Spleen (tissue), 11 donors: ENCODE measurements around the gene PAWR. TPM values are rescaled to one million over a fixed set of nuclear protein-coding genes. Genes with fewer than 3 reads are reported as not detected.

Experiments used
- DNase-seq: peaks from one replicate; pipeline ENCODE4 v3.0.0-alpha.2; 2020
- H3K27ac ChIP-seq, 8 donors: fragments of 200-600 bp; sonication (generic) in 7 of 8; 1 replicate in 4 of 8; 2 replicates in 4 of 8; pipeline versions ENCODE4 v1.5.0 to v1.8.0; 2016 to 2021; ENCODE audit warnings: inconsistent platforms in 4 of 8, mild to moderate bottlenecking in 4 of 8, moderate library complexity in 1 of 8
- H3K27me3 ChIP-seq, 7 donors: fragments of 200-600 bp; sonication (generic) in 6 of 7; replicated peaks in 1 of 7; 1 replicate in 4 of 7; 2 replicates in 3 of 7; pipeline versions ENCODE4 v1.5.0 to v1.8.0; 2016 to 2021; ENCODE audit warnings: inconsistent platforms in 3 of 7, mild to moderate bottlenecking in 1 of 7
- H3K36me3 ChIP-seq, 6 donors: fragments of 200-600 bp; sonication (generic) in 5 of 6; 1 replicate in 4 of 6; 2 replicates in 2 of 6; pipeline versions ENCODE4 v1.5.0 to v1.8.0; 2016 to 2021; ENCODE audit warnings: inconsistent platforms in 2 of 6
- H3K4me1 ChIP-seq, 6 donors: fragments of 200-600 bp; sonication (generic) in 5 of 6; 1 replicate in 3 of 6; 2 replicates in 3 of 6; pipeline versions ENCODE4 v1.5.0 to v1.8.0; 2016 to 2021; ENCODE audit warnings: inconsistent platforms in 3 of 6
- H3K4me3 ChIP-seq, 8 donors: fragments of 200-600 bp; sonication (generic) in 7 of 8; 1 replicate in 4 of 8; 2 replicates in 4 of 8; pipeline versions ENCODE4 v1.5.0 to v1.8.0; 2016 to 2021; ENCODE audit warnings: inconsistent platforms in 4 of 8, mild to moderate bottlenecking in 4 of 8, moderate library complexity in 2 of 8
- H3K9me3 ChIP-seq, 8 donors: fragments of 200-600 bp; sonication (generic) in 7 of 8; 1 replicate in 4 of 8; 2 replicates in 4 of 8; pipeline versions ENCODE4 v1.5.0 to v1.8.0; 2016 to 2021; ENCODE audit warnings: inconsistent platforms in 4 of 8
- CTCF ChIP-seq, 11 experiments: fragments of 200-600 bp in 7 of 11; fragments of 450-650 bp in 4 of 11; sonication (generic) in 4 of 11; IDR thresholded peaks in 8 of 11; conservative IDR thresholded peaks in 3 of 11; 1 replicate in 7 of 11; 2 replicates in 4 of 11; pipeline versions ENCODE4 v1.4.0 to v1.8.0; 2016 to 2021; ENCODE audit warnings: antibody characterized with exemption in 11 of 11, inconsistent platforms in 4 of 11, mild to moderate bottlenecking in 1 of 11
- POLR2A ChIP-seq, 3 donors: fragments of 450-650 bp; IDR thresholded peaks; one replicate each; pipeline ENCODE4 v1.5.1; 2017; ENCODE audit warnings: antibody characterized with exemption in 3 of 3, mild to moderate bottlenecking in 1 of 3
- POLR2AphosphoS5 ChIP-seq, 3 donors: sonication (generic); formaldehyde crosslinking; IDR thresholded peaks; one replicate each; pipeline ENCODE4 v1.5.1; 2017; ENCODE audit warnings: antibody characterized with exemption in 3 of 3
- WGBS, 5 donors: extraction: QIAGEN DNeasy Blood & Tissue Kit in 3 of 5; methylation state at CpG; one replicate each; pipeline versions ENCODE4 v1.1.5 to v1.1.7; 2013 to 2018; 5-methylcytosine and 5-hydroxymethylcytosine counted together
- intact Hi-C: fragments of 100-400 bp; cut with DNase I; formaldehyde crosslinking; loops from one replicate; pipeline ENCODE4 v1.15.0; 2023; ENCODE audit warnings: low total_unique reads
- polyA plus RNA-seq, 3 donors: library from polyadenylated mRNA; stranded (reverse); fragments of 200-250 nt; gene quantifications; one replicate each; pipeline ENCODE4 v1.2.1, GENCODE V29; 2013
- total RNA-seq, 7 donors: library from RNA; depleted of rRNA in 3 of 7; stranded (reverse); fragments of >200 nt in 3 of 7; fragmentation: NEBNext Ultra II Directional in 4 of 7; extraction: Animal tissue kit (Norgen Biotek cat#: 25700) in 4 of 7; gene quantifications; one replicate each; pipeline versions ENCODE4 v1.1.0 to v1.2.1, GENCODE V29; 2016 to 2021
- donor health status: healthy with polysubstance abuse.
- donor health status: DM: no; HTN: no; CAD: no; lungs with moderate emphysema.
- donor health status: DM: no; HTN: no; CAD: no.
- donor health status: Bipolar disorder and iron deficiency.
- donor health status: healthy.
- donor health status: DM: no; HTN: no; CAD: no.
- donor health status: DM: yes; HTN: yes; CAD: no.

Gene PAWR
- total and polyA plus RNA-seq, 10 donors, result 16.1 to 38.0 (median 30.3) TPM

DNA sequence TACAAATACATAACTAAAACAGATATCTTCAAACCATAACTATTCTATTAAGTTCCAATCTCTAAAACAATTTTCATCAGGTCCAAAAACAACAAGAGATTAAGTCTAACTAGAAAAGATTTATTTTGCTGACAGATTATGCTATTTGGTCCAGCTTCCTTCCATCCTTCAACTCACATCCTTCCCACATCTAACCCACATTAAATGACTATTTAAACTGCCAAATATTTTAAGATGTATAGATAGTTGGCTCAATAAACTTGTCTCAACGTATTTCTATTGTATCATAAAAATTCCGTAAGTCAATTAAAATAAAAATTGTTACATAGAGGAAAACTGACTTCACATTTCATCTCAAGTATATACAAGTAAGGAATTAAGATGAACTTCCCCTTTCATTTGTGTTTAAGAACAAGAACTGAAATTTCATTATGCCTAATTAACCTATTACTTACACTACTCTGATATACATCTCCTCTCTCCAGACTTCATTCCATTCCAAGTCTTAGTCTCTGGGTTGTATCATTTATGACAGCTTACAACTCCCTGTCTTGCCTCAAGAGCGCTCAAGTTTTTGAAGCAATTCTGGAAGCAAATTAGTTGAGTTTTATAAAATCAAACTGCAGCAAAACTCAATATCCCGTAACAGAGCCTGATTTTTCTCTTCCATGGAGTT is 25.4 kb downstream of the PAWR start:
- Histone ChIP-seq H3K36me3 (no peaks in the 10 kb centered on the region), H3K9me3 (no peaks in the 10 kb centered on the region), H3K4me1 (peaks cover 0 to 7% (median 2%) of the 10 kb centered on the region in 6 donors), H3K4me3 (no peak overlapping the region), H3K27me3 (no peaks in the 10 kb centered on the region), H3K27ac (no peak overlapping the region)
- 71 to 81% (median 77%) methylated on average over 4 of the region's 4 CpGs for WGBS, 5 donors
- no peak for DNase-seq
- intact Hi-C loops, result no loop called here
- no peak for TF ChIP-seq POLR2A (IDR thresholded peaks at IDR 0.05)
- TF ChIP-seq POLR2AphosphoS5 (IDR thresholded peaks at IDR 0.05), result no peak
- no peak for TF ChIP-seq CTCF (IDR thresholded peaks at IDR 0.05 in 8 of 11, conservative IDR thresholded peaks at IDR 0.05 in 3 of 11)

- no peak overlapping the region for H3K4me3 ChIP-seq
Measured at GRCh38 chr12:79664518-79664917, 26.2 kb downstream of the PAWR start.

DNA sequence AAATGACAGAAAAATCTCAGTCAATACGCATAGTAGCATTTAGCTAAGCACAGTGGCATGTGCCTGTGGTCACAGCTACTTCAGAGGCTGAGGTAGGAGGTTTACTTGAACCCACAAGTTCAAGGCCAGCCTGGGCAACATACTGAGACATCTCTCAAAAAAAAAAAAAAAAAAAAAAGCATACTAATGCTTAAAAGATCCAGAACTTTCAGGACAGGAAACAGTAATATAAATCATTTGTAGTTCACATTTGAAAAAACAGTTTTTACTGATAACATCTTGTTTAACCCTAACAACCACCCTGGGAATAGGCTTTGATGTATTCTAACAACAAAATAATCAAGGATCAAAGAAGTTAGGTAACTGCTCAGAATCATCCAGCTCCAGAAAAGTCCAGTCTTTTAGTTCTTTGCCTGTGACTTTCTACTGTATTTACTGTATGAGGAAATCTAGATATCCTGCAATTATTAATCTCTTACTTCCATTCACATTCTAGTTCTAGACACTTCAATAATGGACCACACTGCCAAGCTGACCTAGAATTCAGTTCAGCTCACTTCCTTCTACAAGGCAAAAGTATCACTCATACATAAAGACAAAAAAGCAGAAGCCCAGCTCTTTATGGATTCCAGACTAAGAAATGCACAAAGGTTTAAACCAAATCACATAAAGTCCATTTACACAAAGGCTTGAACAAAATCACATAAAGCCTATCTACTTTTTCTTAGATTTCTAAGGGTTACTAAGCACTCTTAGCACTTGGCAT is 28.5 kb downstream of the PAWR start:
- Histone ChIP-seq H3K36me3 (no peaks in the 10 kb centered on the region), H3K27ac (no peak overlapping the region), H3K27me3 (no peaks in the 10 kb centered on the region), H3K4me3 (no peak overlapping the region), H3K9me3 (no peaks in the 10 kb centered on the region), H3K4me1 (peaks cover 0 to 7% (median 2%) of the 10 kb centered on the region in 6 donors)
- TF ChIP-seq CTCF (IDR thresholded peaks at IDR 0.05 in 8 of 11, conservative IDR thresholded peaks at IDR 0.05 in 3 of 11) (no peak), POLR2AphosphoS5 (IDR thresholded peaks at IDR 0.05) (no peak), POLR2A (IDR thresholded peaks at IDR 0.05) (no peak)
- no peak for DNase-seq
- WGBS, 5 donors, result 83 to 100% (median 93%) methylated on average over 1 of the region's 1 CpG
- intact Hi-C loops, result no loop called here

More at GRCh38 chr12:79664518-79664917, 26.2 kb downstream of the PAWR start:
- intact Hi-C loops, result no loop called here
- peaks cover 0 to 7% (median 2%) of the 10 kb centered on the region in 6 donors for H3K4me1 ChIP-seq
- TF ChIP-seq POLR2AphosphoS5 (IDR thresholded peaks at IDR 0.05), result no peak
- no peak for TF ChIP-seq CTCF (IDR thresholded peaks at IDR 0.05 in 8 of 11, conservative IDR thresholded peaks at IDR 0.05 in 3 of 11)
- no peak for TF ChIP-seq POLR2A (IDR thresholded peaks at IDR 0.05)
- no peaks in the 10 kb centered on the region for H3K9me3 ChIP-seq
- no peaks in the 10 kb centered on the region for H3K27me3 ChIP-seq
- DNase-seq, result no peak
- no peak overlapping the region for H3K27ac ChIP-seq
- H3K36me3 ChIP-seq, result no peaks in the 10 kb centered on the region
- WGBS, 5 donors, result 85 to 93% (median 90%) methylated on average over 4 of the region's 4 CpGs

DNA sequence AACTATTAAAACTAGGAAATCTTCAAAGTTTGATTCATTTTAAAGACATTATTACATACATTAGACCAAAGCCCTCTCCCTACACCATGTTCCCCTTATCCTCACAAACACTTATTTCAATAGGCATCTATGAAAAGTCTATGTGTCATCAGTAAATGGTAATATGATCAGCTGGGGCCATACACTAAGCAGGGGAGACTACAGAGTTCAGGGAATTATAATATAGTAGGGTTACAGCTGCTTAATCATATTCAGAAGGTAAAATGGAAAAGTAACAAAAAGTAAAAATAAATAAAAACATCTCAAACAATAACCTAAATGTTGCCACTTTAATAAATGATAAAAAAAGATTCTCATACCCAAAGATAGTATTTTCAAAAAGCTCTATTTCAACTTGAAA is 29.1 kb downstream of the PAWR start:
- Histone ChIP-seq H3K36me3 (no peaks in the 10 kb centered on the region), H3K9me3 (no peaks in the 10 kb centered on the region), H3K4me3 (no peak overlapping the region), H3K4me1 (peaks cover 0 to 7% (median 2%) of the 10 kb centered on the region in 6 donors), H3K27me3 (no peaks in the 10 kb centered on the region), H3K27ac (no peak overlapping the region)
- TF ChIP-seq POLR2A (IDR thresholded peaks at IDR 0.05), result no peak
- TF ChIP-seq POLR2AphosphoS5 (IDR thresholded peaks at IDR 0.05), result no peak
- no peak for TF ChIP-seq CTCF (IDR thresholded peaks at IDR 0.05 in 8 of 11, conservative IDR thresholded peaks at IDR 0.05 in 3 of 11)
- DNase-seq, result no peak
- intact Hi-C loops, result no loop called here
